Uterus (tissue), 2 donors: ENCODE data around the gene PARD6A.

Experiments
- CTCF ChIP-seq, 4 experiments: fragments of 200-600 bp in 2 of 4; fragments of 450-650 bp in 2 of 4; sonication (generic) in 2 of 4; IDR thresholded peaks; one replicate each; pipeline ENCODE4 v1.5.1; 2016 to 2019; ENCODE audit warnings: antibody characterized with exemption in 4 of 4, mild to moderate bottlenecking in 2 of 4, moderate library complexity in 1 of 4
- POLR2A ChIP-seq, 2 donors: fragments of 450-650 bp; IDR thresholded peaks; one replicate each; pipeline ENCODE4 v1.6.1; 2016; ENCODE audit warnings: antibody characterized with exemption in 2 of 2, mild to moderate bottlenecking in 1 of 2, moderate library complexity in 1 of 2

DNA sequence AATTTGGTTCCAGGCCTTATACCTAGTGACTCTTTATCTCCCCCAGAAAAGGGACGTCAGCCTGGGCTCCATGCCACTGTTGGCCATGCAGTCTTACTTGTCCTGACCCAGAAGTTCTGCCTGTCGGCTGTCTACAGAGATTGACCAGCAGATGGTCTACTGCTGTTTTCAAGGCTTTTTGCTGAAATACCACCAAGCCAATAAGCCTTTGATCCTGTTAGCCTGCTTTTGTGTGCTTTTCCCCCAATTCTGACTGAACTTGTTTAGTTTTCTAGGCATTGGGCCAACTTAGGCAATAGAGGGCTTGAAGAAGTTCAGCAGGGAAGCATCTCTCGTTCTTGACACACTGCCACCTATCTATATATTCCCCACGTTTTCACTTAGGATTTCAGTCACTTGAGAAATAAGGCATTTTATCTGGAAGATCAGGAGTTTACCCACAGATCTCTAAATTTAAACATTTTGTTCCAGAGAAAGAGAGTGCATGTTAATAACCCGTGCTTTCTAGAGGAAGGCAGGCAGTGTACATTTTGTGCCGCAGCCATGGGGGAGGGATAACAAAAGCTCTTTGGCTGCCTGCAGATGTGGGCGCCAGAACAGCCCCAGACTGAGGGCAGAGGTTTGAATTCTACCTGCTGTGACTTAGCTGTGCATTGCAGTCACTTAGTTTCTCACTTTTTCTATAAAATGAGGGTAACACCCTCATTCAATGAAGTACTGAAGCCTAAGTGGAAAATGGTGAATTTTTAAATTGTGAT lies 28.2 kb upstream of the PARD6A start:
- TF ChIP-seq POLR2A (IDR thresholded peaks at IDR 0.05), result no peak
- no peak for TF ChIP-seq CTCF (IDR thresholded peaks at IDR 0.05)
